Measurements from ENCODE around the gene SLC35A2.

Gene SLC35A2

DNA sequence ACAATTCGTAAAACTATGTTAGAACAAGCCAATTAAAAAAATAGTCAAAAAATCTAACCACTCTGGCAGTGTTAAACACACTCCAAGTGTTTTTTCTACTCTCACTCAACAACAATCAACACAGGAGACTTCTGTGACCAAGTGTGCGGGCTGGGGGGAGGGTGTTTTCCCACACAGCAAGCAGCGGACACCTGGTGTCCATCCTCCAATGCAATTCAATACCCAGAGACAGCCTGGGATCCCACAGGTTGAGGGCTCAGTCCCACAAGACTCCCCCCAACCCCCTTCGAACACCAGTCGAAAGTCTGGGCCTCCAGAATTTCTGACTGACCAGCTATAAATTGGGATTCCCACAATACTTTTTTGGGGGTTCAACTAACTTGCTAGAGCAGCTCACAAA lies 15.7 kb upstream of the SLC35A2 start:
- no peak for DNase-seq (ENCODE audit: low spot score)

DNA sequence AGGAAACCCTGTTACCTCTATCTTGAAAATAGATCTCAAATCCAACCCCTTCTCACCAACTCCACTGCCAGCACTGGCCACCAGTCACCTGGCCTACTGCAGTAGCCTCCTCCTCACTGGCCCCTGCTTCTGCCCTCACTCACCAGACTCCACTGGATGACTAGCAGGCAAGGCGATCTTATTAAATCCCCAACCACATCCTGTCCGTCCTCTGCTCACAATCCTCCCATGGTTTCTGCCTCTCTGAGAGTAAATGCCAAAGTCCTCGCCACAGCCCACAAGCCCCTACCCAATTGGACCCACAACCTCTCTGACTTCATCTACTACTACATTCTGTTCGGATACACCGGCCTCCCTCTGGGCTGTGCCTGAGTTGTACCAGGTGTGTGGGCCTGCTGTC lies 12.8 kb upstream of the SLC35A2 start:
- no peak for DNase-seq (ENCODE audit: low spot score)

DNA sequence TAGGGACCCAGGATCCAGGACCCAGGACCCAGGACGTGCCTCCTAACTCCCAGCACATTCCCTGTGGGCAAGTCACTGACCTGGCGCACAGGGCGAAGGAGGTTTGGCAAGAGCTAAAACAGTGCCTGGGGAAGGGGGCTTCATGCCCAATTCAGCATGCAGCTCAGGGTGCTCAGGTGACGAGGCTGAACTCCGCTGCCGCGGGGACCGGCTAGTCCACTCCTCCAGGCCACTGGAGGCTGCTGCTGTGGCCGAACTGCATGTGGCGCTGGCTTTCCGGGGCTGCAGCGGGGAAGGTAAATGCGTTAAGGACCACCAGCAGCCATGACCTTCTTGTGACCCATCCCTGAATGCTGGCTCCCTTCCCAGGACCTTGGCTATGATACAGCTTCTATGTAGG lies 12.3 kb upstream of the SLC35A2 start:
- no peak for DNase-seq (ENCODE audit: low spot score)

DNA sequence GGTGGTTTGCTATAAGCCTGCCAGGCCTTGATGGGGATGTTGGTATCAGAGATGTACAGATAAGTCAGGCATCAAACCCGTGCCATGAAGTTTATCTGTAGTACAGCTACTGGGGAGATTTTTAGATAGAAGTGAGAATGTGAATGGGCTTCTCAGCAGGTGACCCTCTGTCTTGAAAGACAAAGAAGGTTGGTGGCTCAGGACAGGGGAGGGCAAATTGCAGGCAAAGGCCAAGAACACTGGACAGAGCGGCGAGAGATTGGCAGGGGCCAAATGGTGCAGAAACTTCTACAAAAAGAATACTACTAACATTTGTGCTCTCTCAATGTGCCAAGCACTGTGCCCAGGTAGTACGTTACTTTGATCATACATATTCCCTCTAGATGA lies 9.3 kb upstream of the SLC35A2 start:
- no peak for DNase-seq (ENCODE audit: low spot score)

GRCh38 chrX:48919947-48920717 lies 8.7 kb upstream of the SLC35A2 start:
- no peak for DNase-seq (ENCODE audit: low spot score)

DNA sequence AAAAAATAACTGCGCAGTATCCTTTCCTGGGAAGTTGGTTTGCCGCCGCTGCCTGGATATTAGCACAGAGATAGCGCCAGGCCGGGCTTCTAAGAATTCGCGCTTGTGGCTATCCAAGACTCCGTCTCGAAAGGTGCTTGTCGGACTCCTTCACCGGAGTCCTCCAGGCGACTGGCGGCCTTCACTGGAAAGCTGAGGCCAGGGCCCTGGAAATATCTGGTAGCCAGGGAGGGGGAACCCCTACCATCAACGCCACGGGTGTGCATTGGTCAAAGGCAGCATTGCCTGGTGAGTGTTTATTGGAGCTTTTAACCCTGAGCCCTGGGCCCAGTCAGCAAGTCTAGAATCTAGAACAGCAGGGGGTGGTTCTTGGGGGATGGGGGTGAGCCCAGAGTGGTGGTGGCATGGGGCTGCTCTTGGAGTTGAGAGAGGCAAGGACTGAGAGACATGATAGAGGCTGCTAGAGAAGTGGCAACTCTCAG lies 8.0 kb upstream of the SLC35A2 start:
- no peak for DNase-seq (ENCODE audit: low spot score)

- DNase-seq (ENCODE audit: low spot score) = peak; percentile 93
These were observed 7.3 kb upstream of the SLC35A2 start, which contains the start of gene PIM2 for GRCh38 chrX:48918643-48919340. Gene PIM2 (minus strand): TSS chrX:48919024. CDS start chrX:48918834, 190 bp downstream.

GRCh38 chrX:48918301-48918642 lies 6.8 kb upstream of the SLC35A2 start:
- no peak for DNase-seq (ENCODE audit: low spot score)

- DNase-seq (ENCODE audit: low spot score) = peak; percentile 88
These were observed 5.9 kb upstream of the SLC35A2 start for GRCh38 chrX:48917139-48918001.

GRCh38 chrX:48914593-48915493 lies 3.4 kb upstream of the SLC35A2 start:
- DNase-seq (ENCODE audit: low spot score) = no peak

DNA sequence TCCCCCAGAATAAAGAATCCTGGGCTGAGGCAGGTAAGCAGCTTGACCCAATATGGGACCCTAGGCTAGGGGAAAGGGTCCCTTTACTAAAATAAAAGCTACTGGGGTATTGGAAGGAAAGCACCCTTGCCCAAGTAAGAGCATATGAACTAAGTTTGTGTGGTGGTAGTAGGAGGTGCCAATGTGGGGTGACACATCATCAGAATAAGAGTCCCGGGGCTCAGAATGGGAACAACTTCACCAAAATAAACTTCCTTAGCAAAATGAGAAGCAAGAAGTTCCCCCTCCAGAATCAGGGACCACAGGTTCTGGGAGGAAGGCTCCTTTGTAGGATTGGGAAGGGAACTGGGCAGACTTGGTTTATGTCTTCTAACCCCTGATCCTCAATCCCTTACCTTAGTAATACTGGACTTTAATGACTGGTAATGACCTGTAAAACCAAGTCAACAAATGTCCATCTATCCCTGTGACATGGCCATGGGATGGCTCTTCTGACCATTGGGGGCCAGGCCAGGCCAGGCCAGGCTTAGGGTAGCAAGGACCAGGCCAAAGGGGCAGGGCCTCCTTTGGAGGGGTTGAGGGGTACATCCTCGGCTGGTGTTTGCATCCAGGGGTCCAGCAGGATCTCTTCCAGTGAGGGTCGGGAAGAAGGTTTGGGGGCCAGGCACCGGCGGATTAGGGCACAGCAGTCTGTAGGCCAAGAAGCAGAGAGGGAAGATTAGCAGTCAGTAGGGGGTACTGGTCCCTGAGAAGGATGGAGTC lies 2.3 kb upstream of the SLC35A2 start:
- no peak for DNase-seq (ENCODE audit: low spot score)

DNA sequence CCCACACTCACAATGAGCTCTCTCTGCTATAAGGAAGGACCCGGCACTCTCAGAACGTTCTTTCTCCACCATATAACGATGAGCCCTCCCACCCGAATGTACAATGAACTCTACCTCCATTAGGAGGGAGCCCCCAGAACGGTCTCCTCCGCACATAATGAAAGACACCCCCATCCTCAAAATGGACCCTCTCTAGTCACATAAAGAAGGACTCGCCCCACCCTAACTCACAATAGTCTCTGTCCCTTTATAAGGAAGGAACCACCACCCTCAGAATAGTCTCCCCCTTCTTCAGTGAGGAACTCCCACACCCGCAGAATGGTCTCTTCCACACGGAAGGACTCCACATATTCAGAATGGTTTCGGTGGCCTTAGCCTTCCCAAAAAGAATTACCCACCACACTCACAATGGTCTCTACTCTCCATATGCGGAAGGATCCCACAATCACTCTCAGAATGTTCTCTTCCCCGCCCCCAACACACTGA lies 477 bp downstream of the SLC35A2 start:
- DNase-seq (ENCODE audit: low spot score) = no peak

DNA sequence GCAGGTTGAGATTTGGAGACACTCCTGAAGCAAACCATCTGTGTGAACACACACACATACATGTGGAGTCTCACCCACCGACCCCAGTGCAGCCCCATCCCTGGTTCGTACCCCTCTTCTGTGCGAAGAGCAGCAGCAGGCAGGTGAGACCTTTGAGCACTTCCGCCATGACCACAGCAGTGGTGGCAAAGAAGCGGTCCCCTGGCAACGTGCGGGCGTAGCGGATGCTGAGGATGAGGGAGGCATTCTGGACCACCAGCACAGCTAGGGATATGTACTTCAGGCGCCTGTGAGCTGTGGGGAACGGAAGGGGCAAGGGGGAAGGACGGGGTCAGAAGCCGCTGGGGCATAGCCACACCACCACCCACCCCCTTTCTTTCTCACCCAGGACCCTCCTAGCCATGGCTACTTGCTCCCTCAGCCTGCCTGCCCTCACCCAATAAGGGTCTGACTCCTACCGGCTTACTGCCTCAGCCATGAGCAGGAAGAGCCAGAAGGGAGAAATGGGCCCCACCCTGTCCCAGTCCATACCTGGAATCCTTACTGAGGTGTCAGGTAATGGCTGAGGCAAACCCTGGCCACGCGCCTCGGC lies 1.6 kb downstream of the SLC35A2 start:
- DNase-seq (ENCODE audit: low spot score) = no peak

DNA sequence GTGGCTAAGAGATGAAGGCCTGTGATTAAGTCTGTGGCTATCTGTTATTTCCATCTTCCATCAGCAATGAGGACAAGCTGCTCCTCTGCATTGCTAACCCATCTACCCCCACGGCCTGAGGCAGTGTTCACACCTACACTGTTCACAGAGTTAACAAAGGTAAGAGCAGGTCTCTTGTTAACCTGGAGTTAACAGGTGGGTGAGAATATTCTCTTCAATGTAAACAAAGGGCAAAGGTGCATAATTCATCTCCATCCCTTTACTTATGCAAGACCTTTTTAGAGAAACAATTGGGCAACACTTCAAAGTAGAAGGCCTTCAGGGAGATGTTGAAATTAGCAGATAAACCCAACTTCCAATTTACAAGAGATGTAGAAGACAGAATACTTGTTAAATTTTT lies 2.8 kb downstream of the SLC35A2 start:
- no peak for DNase-seq (ENCODE audit: low spot score)

DNA sequence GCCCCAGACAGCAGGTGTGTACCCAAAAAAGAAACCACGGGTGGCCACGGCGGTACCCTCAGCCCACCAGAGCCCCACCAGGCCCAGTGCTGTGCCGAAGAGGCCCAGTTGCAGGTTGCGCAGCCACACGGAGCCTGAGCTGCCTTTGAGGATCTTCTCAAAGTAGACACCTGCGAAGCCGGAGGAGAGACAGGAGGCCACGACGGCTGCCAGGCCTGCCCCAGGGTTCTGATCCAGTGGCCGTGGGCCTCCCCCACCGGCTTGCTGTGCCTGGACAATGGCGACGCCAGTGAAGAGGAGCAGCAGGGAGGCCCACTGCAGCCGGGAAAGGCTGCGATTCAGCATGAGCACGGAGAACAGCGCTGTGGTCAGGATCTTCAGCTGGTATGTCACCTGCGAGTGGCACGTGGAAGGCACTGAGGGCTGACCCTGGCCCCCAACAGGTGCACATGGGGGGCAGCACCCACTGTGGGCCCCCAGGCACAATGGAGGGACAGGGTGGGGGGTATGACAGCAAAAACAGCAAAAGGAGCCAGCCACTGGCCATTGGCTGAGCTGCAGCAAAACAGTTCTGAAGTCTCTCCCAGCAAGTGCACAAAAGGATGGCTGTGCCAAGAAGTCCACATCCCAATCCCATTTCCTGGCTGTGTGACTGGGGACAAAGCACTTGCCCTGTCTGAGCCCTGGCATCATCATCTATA lies 6.2 kb downstream of the SLC35A2 start:
- DNase-seq (ENCODE audit: low spot score) = no peak

GRCh38 chrX:48904626-48905025 lies 6.8 kb downstream of the SLC35A2 start:
- no peak for DNase-seq (ENCODE audit: low spot score)

GRCh38 chrX:48904180-48904579 lies 7.3 kb downstream of the SLC35A2 start:
- DNase-seq (ENCODE audit: low spot score) = no peak

DNA sequence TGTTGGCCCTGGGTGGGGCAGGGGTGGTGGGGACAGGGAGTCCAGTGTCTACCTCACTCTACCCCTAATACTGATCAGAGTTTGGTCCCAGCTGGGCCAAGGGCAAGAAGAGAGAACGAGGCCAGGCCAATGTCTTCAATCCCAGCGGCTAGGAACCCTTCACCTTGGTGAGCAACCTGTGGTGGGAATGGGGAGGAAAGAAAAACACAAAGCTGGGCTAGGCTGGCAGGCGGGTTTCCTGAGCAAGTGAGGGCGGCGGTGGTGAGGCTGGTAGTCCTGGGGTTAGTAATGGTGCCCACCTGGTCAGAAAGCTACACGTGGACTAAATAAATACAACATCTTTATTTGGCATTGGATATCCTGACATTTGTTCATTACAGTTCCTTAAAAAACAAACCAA lies 8.2 kb downstream of the SLC35A2 start:
- DNase-seq (ENCODE audit: low spot score) = no peak

GRCh38 chrX:48902776-48903175 lies 8.7 kb downstream of the SLC35A2 start:
- no peak for DNase-seq (ENCODE audit: low spot score)

DNA sequence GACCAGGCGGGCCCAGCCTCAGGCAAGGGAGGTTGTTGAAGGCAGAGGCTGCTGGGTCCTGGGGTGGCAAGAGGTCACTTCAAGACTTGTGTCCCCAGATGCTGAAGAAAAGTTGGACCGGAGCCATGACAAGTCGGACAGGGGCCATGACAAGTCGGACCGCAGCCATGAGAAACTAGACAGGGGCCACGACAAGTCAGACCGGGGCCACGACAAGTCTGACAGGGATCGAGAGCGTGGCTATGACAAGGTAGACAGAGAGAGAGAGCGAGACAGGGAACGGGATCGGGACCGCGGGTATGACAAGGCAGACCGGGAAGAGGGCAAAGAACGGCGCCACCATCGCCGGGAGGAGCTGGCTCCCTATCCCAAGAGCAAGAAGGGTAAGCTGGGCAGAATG lies 9.3 kb downstream of the SLC35A2 start:
- DNase-seq (ENCODE audit: low spot score) = no peak

Measured in kidney tubule cell (primary cell).